GM13977 (cell line): Measurements from ENCODE around the gene HIPK3.

ENCODE experiments used
- DNase-seq: peaks from one replicate; pipeline ENCODE4 v3.0.0; 2012; ENCODE audit warnings: low spot score
- CTCF ChIP-seq: IDR thresholded peaks from 2 replicates; pipeline ENCODE4 v1.5.1; 2012; ENCODE audit warnings: mild to moderate bottlenecking, control low read depth; ENCODE audit not compliant: insufficient read depth; ENCODE audit errors: extremely low read depth, missing control alignments
- in situ Hi-C: fragments of 300-500 bp; cut with MboI; formaldehyde crosslinking; loops from one replicate; pipeline ENCODE4 v1.12.0; 2022; ENCODE audit warnings: low sequenced_read_pairs, low pct_unique_long_range_greater_than_20kb, mixed read lengths, inconsistent platforms; ENCODE audit not compliant: unreplicated experiment

HIPK3 gene

GRCh38 chr11:33387996-33388395 lies 130.8 kb downstream of the HIPK3 start:
- in situ Hi-C loops, result loop anchor here (10.0 kb wide), 1 partner anchor 147 kb away; no protein-coding TSS in a partner anchor
- no peak for DNase-seq
- no peak for TF ChIP-seq CTCF

- TF ChIP-seq CTCF, result no peak
- no peak for DNase-seq
- in situ Hi-C loops, result loop anchor here (10.0 kb wide), 1 partner anchor 146 kb away; no protein-coding TSS in a partner anchor
Observed at GRCh38 chr11:33388793-33389525, 131.8 kb downstream of the HIPK3 start.

GRCh38 chr11:33389635-33390034 lies 132.5 kb downstream of the HIPK3 start:
- peak; percentile 47 for DNase-seq
- in situ Hi-C loops, result loop anchor here (10.0 kb wide), 1 partner anchor 145 kb away; no protein-coding TSS in a partner anchor
- TF ChIP-seq CTCF, result no peak

GRCh38 chr11:33390944-33391892 lies 134.0 kb downstream of the HIPK3 start:
- TF ChIP-seq CTCF, result no peak

GRCh38 chr11:33391893-33392251 lies 134.7 kb downstream of the HIPK3 start:
- TF ChIP-seq CTCF, result no peak
- DNase-seq, result no peak
- in situ Hi-C loops, result no loop called here

More at GRCh38 chr11:33390944-33391892, 134.0 kb downstream of the HIPK3 start:
- no peak for DNase-seq
- in situ Hi-C loops, result no loop called here

- no peak for DNase-seq
- TF ChIP-seq CTCF, result no peak
- in situ Hi-C loops, result no loop called here
Observed at GRCh38 chr11:33394431-33395109, 137.4 kb downstream of the HIPK3 start.
